ENCODE results near the gene ST3GAL5.
"Not testable (repeated sequence)": the region's sequence is repeated elsewhere in the genome, so short reads cannot be mapped to it uniquely, and the experiment has no call there.

ST3GAL5 gene

GRCh38 chr2:85834466-85834865 is 54.3 kb downstream of the ST3GAL5 start:
- no peak for DNase-seq (ENCODE audit: low read depth in 2 of 2)

GRCh38 chr2:85831735-85832134 is 57.1 kb downstream of the ST3GAL5 start:
- no peak for DNase-seq (ENCODE audit: low read depth in 2 of 2)

- no peak for DNase-seq (ENCODE audit: low read depth in 2 of 2)
Observed at GRCh38 chr2:85830645-85831044, 58.1 kb downstream of the ST3GAL5 start.

- DNase-seq (ENCODE audit: low read depth in 2 of 2): not testable (repeated sequence)
Observed at GRCh38 chr2:85829394-85829793, 59.4 kb downstream of the ST3GAL5 start.

- DNase-seq (ENCODE audit: low read depth in 2 of 2): no peak
Observed at GRCh38 chr2:85828725-85829124, 60.1 kb downstream of the ST3GAL5 start.

- no peak for DNase-seq (ENCODE audit: low read depth in 2 of 2)
Observed at GRCh38 chr2:85827879-85828569, 60.8 kb downstream of the ST3GAL5 start.

GRCh38 chr2:85826990-85827878 is 61.6 kb downstream of the ST3GAL5 start:
- DNase-seq (ENCODE audit: low read depth in 2 of 2): peak; percentile 66 to 68

- no peak for DNase-seq (ENCODE audit: low read depth in 2 of 2)
Observed at GRCh38 chr2:85823951-85824350, 64.8 kb downstream of the ST3GAL5 start.

GRCh38 chr2:85822766-85823165 is 66.0 kb downstream of the ST3GAL5 start:
- no peak for DNase-seq (ENCODE audit: low read depth in 2 of 2)

- DNase-seq (ENCODE audit: low read depth in 2 of 2): no peak
Observed at GRCh38 chr2:85819811-85820510, 68.8 kb downstream of the ST3GAL5 start.

- DNase-seq (ENCODE audit: low read depth in 2 of 2): no peak
Observed at GRCh38 chr2:85814802-85815550, 73.8 kb downstream of the ST3GAL5 start.

- peak; percentile 60 to 61 for DNase-seq (ENCODE audit: low read depth in 2 of 2)
Observed at GRCh38 chr2:85813982-85814801, 74.6 kb downstream of the ST3GAL5 start.

- DNase-seq (ENCODE audit: low read depth in 2 of 2): no peak
Observed at GRCh38 chr2:85813211-85813981, 75.4 kb downstream of the ST3GAL5 start.

GRCh38 chr2:85812094-85812735 is 76.6 kb downstream of the ST3GAL5 start:
- no peak for DNase-seq (ENCODE audit: low read depth in 2 of 2)

GRCh38 chr2:85811180-85812093 is 77.4 kb downstream of the ST3GAL5 start:
- no peak for DNase-seq (ENCODE audit: low read depth in 2 of 2)

- DNase-seq (ENCODE audit: low read depth in 2 of 2): no peak
Observed at GRCh38 chr2:85810371-85811179, 78.2 kb downstream of the ST3GAL5 start.

GRCh38 chr2:85807756-85808155 is 81.0 kb downstream of the ST3GAL5 start:
- DNase-seq (ENCODE audit: low read depth in 2 of 2): no peak
